ENCODE data around the gene LCE2A. TPM values are rescaled to one million over a fixed set of nuclear protein-coding genes. Genes with fewer than 3 reads are reported as not detected.

LCE2A gene
- total RNA-seq, 2 donors from 2014 or later, result not detected

DNA sequence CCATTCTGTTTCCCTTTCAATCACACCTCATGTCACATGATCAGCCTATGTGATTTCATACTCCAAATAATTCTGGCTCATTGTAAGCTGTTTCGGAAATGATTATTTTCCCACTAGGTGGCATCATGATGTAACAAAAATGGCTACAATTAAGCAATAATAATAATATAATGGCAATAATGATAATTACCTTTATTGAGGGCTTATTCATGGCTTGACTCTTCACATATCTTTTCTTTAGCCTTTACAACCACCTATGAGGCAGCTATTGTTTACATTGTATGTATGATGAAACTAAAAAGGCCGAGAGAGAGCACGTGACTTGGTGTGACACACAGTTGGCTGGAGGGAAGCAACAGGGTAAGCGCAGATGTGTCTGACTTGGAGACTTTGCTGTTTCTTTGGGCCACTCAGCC lies 47.2 kb downstream of the LCE2A start:
- no peak overlapping the region for H3K9ac ChIP-seq (ENCODE audit: extremely low read depth, low read length, poor library complexity, severe bottlenecking)
- peaks cover 89% of the 10 kb centered on the region for H3K9me3 Mint-ChIP-seq
- no peak overlapping the region for H3K27ac ChIP-seq (ENCODE audit: low read depth, low read length)
- DNase-seq, result no peak
- peaks cover 81% of the 10 kb centered on the region for H3K9me3 ChIP-seq (ENCODE audit: control insufficient read depth, low read length)
- no peak overlapping the region for H3K4me3 ChIP-seq (ENCODE audit: low read length)
- no peaks in the 10 kb centered on the region for H3K27me3 ChIP-seq (ENCODE audit: control insufficient read depth, insufficient read depth, low read length, poor library complexity, severe bottlenecking)
- 89 to 95% methylated on average over 3 to 4 of the region's 4 CpGs for WGBS, 2 experiments (ENCODE audit: insufficient coverage in 1 of 2, insufficient read length in 1 of 2)
- H3K27ac Mint-ChIP-seq, result no peak overlapping the region
- no peaks in the 10 kb centered on the region for H3K4me1 Mint-ChIP-seq
- no peaks in the 10 kb centered on the region for H3K27me3 Mint-ChIP-seq (ENCODE audit: insufficient read depth)
- no peaks in the 10 kb centered on the region for H3K36me3 ChIP-seq (ENCODE audit: control insufficient read depth, insufficient read depth, low read length)
- H3K36me3 Mint-ChIP-seq (ENCODE audit: low read depth), result no peaks in the 10 kb centered on the region
- TF ChIP-seq, protein P1, sequence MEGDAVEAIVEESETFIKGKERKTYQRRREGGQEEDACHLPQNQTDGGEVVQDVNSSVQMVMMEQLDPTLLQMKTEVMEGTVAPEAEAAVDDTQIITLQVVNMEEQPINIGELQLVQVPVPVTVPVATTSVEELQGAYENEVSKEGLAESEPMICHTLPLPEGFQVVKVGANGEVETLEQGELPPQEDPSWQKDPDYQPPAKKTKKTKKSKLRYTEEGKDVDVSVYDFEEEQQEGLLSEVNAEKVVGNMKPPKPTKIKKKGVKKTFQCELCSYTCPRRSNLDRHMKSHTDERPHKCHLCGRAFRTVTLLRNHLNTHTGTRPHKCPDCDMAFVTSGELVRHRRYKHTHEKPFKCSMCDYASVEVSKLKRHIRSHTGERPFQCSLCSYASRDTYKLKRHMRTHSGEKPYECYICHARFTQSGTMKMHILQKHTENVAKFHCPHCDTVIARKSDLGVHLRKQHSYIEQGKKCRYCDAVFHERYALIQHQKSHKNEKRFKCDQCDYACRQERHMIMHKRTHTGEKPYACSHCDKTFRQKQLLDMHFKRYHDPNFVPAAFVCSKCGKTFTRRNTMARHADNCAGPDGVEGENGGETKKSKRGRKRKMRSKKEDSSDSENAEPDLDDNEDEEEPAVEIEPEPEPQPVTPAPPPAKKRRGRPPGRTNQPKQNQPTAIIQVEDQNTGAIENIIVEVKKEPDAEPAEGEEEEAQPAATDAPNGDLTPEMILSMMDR (conservative IDR thresholded peaks at IDR 0.05), result no peak
- H3K4me3 Mint-ChIP-seq, result no peak overlapping the region
- no peaks in the 10 kb centered on the region for H3K4me1 ChIP-seq (ENCODE audit: control insufficient read depth, insufficient read depth, low read length)

DNA sequence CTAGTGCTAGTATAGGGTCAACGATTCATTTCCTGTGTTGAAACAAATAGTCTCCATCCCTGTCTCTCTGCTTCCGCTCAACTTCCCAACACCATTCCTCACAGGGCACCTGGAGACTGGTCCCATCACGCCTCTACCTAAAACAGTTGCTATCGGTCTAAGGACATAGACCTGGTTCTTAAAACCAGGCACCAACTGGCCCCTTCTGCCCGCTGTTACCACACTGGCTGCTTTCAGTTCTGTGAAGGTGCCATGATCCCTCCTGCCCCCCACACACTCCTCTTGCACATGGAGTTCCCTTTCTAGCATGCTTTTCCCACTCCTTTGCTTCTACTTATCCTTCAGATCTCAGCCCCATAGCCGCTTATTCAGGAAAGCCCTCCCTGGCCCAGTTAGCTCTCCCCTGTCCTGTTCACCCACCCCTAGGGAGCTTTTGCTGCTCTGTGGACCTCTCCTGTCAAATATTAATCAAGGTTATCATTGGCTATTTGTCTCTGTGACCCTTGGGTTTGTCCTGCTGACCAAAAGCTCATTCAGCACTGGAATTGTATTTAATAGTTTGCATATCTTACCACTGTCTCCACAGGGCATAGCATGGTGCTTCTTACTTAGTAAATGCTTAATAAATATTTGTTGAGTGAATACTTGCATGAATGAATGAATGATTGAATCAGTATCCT lies 47.8 kb downstream of the LCE2A start:
- peaks cover 84% of the 10 kb centered on the region for H3K9me3 ChIP-seq (ENCODE audit: control insufficient read depth, low read length)
- no peak overlapping the region for H3K27ac Mint-ChIP-seq
- 73 to 84% methylated on average over 6 of the region's 6 CpGs for WGBS, 2 experiments (ENCODE audit: insufficient coverage in 1 of 2, insufficient read length in 1 of 2)

DNA sequence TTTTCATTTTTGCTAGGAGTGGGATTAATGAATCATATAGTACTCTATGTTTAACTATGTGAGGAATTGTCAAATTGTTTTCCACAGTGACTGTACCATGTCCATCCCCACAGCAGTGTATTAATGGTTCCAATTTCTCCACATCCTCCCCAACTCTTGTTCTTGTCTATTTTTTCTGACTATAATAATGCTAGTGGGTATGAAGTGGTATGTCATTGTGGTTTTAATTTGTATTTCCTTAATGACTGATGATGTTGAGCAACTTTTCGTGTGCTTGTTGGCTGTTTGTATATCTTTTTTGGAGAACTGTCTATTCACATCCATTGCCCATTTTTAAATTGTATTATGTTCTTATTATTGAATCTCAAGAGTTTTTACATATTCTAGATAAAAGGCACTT lies 49.7 kb downstream of the LCE2A start:
- WGBS, 2 experiments (ENCODE audit: insufficient coverage in 1 of 2, insufficient read length in 1 of 2), result 50% methylated on average over 1 of the region's 1 CpG; no CpG with 5 or more reads in 1 of the 2 experiments
- no peaks in the 10 kb centered on the region for H3K36me3 Mint-ChIP-seq (ENCODE audit: low read depth)
- Histone ChIP-seq H3K4me1 (ENCODE audit: control insufficient read depth, insufficient read depth, low read length) (no peaks in the 10 kb centered on the region), H3K4me3 (ENCODE audit: low read length) (no peak overlapping the region), H3K27ac (ENCODE audit: low read depth, low read length) (no peak overlapping the region), H3K27me3 (ENCODE audit: control insufficient read depth, insufficient read depth, low read length, poor library complexity, severe bottlenecking) (no peaks in the 10 kb centered on the region), H3K36me3 (ENCODE audit: control insufficient read depth, insufficient read depth, low read length) (no peaks in the 10 kb centered on the region), H3K9ac (ENCODE audit: extremely low read depth, low read length, poor library complexity, severe bottlenecking) (no peak overlapping the region), H3K9me3 (ENCODE audit: control insufficient read depth, low read length) (peaks cover 80% of the 10 kb centered on the region)
- H3K27me3 Mint-ChIP-seq (ENCODE audit: insufficient read depth), result no peaks in the 10 kb centered on the region
- no peak overlapping the region for H3K27ac Mint-ChIP-seq
- TF ChIP-seq, protein P1 (conservative IDR thresholded peaks at IDR 0.05), result no peak
- no peak for DNase-seq
- H3K9me3 Mint-ChIP-seq, result peaks cover 87% of the 10 kb centered on the region
- H3K4me1 Mint-ChIP-seq, result no peaks in the 10 kb centered on the region
- no peak overlapping the region for H3K4me3 Mint-ChIP-seq

More for the DNA sequence above, 47.8 kb downstream of the LCE2A start:
- Mint-ChIP-seq H3K4me1 (no peaks in the 10 kb centered on the region), H3K27me3 (ENCODE audit: insufficient read depth) (no peaks in the 10 kb centered on the region), H3K36me3 (ENCODE audit: low read depth) (no peaks in the 10 kb centered on the region), H3K4me3 (no peak overlapping the region), H3K9me3 (peaks cover 93% of the 10 kb centered on the region)
- no peaks in the 10 kb centered on the region for H3K27me3 ChIP-seq (ENCODE audit: control insufficient read depth, insufficient read depth, low read length, poor library complexity, severe bottlenecking)
- no peaks in the 10 kb centered on the region for H3K4me1 ChIP-seq (ENCODE audit: control insufficient read depth, insufficient read depth, low read length)
- no peak overlapping the region for H3K27ac ChIP-seq (ENCODE audit: low read depth, low read length)
- TF ChIP-seq, protein P1 (conservative IDR thresholded peaks at IDR 0.05), result no peak
- H3K4me3 ChIP-seq (ENCODE audit: low read length), result no peak overlapping the region
- H3K9ac ChIP-seq (ENCODE audit: extremely low read depth, low read length, poor library complexity, severe bottlenecking), result no peak overlapping the region
- H3K36me3 ChIP-seq (ENCODE audit: control insufficient read depth, insufficient read depth, low read length), result no peaks in the 10 kb centered on the region
- no peak for DNase-seq

Other genes starting within 250 kb of the LCE2A start
- not detected for gene LCE5A, start 187.5 kb upstream of the LCE2A start, total RNA-seq
- not detected for gene CRCT1, start 183.9 kb upstream of the LCE2A start, total RNA-seq
- gene LCE3E, start 131.6 kb upstream of the LCE2A start, total RNA-seq, result not detected
- gene LCE3D, start 117.8 kb upstream of the LCE2A start, total RNA-seq, result not detected
- gene LCE3C, start 98.1 kb upstream of the LCE2A start, total RNA-seq, result not detected
- not detected for gene LCE3B, start 84.5 kb upstream of the LCE2A start, total RNA-seq
- not detected for gene LCE3A, start 75.2 kb upstream of the LCE2A start, total RNA-seq
- gene LCE2D, start 35.0 kb upstream of the LCE2A start, total RNA-seq, result not detected
- not detected for gene LCE2C, start 23.1 kb upstream of the LCE2A start, total RNA-seq
- gene LCE2B, start 12.2 kb upstream of the LCE2A start, total RNA-seq, result not detected
- not detected for gene LCE4A, start 9.8 kb downstream of the LCE2A start, total RNA-seq
- gene KPRP, start 59.7 kb downstream of the LCE2A start, total RNA-seq, result not detected
- gene LCE1F, start 76.8 kb downstream of the LCE2A start, total RNA-seq, result not detected
- not detected for gene LCE1E, start 87.9 kb downstream of the LCE2A start, total RNA-seq
- not detected for gene LCE1D, start 98.4 kb downstream of the LCE2A start, total RNA-seq
- gene LCE1C, start 108.3 kb downstream of the LCE2A start, total RNA-seq, result not detected
- gene LCE1B, start 113.6 kb downstream of the LCE2A start, total RNA-seq, result not detected
- gene LCE1A, start 129.1 kb downstream of the LCE2A start, total RNA-seq, result not detected
- gene LCE6A, start 144.5 kb downstream of the LCE2A start, total RNA-seq, result not detected
- not detected for gene LCE7A, start 161.7 kb downstream of the LCE2A start, total RNA-seq
- not detected for gene SMCP, start 180.0 kb downstream of the LCE2A start, total RNA-seq
- gene IVL, start 210.2 kb downstream of the LCE2A start, total RNA-seq, result not detected
- gene SPRR5, start 248.9 kb downstream of the LCE2A start, total RNA-seq, result not detected